H4 (cell line): ENCODE data around the gene IQCE. TPM values are rescaled to one million over a fixed set of nuclear protein-coding genes. Genes with fewer than 3 reads are reported as not detected.
A peak's percentile ranks its signal among the peaks of the same experiment; 100 is the strongest.
"Not testable (repeated sequence)": the region's sequence is repeated elsewhere in the genome, so short reads cannot be mapped to it uniquely, and the experiment has no call there.

Experiments
- DNase-seq: peaks from one replicate; pipeline ENCODE4 v3.0.0-alpha.2; 2015; ENCODE audit warnings: low spot score
- total RNA-seq: library from RNA; depleted of rRNA; stranded (reverse); fragments of >200 nt; shearing (Covaris generic); gene quantifications from 2 replicates; pipeline ENCODE4 v1.2.3, GENCODE V29; 2014

Gene IQCE
- total RNA-seq, 1 experiment from 2014 or later: 17.2 TPM

DNA sequence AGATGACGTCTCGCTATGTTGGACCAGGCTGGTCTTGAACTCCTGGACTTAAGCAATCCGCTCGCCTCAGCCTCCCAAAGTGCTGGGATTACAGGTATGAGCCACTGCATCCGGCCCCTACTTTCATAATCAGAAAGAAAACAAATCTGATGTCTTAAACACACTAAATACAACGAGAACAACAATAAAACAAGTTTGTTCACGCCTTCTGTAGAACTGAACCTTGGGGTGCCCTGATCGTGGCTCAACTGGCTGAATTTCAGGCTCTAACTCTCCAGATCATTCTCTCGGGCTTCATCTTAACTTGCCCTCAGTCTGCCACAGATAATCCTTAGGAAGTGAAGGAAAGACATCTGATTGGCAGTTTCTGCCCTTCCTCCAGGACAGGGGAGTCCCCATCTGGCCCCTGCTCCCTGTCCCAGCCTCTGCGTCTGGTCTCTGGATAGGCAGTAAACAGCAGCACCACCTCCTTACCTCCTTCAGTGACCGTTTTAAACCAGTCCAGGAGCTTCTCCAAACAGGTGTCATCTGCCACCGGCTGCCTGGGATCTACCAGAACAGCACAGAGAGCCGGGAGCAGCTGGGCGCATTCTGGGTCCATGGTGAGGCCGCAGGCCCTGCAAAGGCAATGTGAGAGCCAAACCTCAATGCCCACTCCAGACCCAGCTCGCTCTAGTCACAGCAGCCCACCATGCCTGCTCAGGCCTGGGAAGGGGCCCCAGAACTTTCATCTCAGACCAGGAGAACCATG is 4.8 kb upstream of the IQCE start:
- no peak for DNase-seq

DNA sequence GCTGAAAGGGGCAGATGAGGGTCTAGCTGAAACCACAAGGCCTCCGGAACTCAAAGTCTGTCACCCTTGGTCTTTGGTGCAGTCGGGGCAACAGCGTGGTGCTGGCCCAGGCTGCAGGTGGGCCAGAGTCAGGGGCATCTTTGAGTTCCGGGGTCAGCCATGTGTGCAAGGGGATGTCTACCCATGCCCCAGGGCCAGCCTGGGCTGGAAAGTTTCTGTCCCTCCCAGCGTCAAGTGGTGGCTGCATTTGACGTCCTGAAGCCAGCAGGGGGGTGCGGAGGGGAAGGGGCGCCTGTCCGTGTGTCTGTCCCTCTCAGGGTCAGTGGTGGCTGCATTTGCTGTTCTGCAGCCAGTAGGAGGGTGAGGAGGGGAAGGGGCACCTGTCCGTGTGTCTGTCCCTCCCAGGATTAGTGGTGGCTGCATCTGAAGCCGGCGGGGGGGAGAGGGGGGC is 4.1 kb upstream of the IQCE start:
- DNase-seq: peak; percentile 26

DNA sequence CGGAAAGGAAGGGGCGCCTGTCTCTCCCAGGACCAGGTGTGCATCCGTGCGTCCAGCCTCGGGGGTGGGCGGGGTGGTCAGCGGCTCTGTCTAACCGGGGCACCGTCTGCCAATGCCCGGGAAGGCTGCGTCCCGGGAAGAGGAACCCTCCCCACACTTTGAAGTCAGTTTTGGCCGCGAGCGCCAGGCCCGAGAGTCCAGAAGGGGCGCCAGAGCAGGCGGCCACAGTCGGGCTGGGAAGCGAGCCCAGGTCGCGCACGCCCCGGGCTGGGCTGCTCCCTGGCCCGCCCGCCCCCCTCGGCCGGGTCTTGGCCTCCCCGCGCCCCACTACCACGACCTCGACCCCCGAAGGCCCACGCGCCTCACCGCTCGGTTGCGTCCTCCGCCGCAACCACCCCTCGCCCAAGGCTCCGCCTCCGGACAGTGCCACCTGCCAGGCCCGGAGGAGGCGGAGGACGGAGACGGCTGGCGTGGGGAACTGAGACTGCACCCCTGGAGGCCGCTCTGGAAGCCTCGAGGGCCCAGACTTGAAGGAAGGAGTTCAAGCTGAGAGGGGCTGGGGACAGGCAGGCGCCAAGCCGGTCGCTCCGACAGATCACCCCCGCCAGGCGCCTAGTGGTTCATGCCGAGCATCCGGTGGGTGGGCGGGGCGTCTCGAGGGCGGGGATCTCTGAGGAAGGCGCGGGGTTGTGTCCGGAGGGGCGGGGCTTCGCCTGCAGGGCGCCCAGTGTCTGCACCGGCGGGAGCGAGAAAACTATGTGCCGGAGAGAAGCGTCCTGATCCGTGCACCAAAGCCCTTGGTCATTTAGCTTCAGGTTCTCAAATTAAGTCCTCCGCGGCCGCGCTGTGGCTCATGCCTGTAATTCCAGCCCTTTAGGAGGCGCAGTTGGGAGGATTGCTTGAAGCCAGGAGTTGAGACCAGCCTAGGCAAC is 3.4 kb upstream of the IQCE start, which contains the start of gene BRAT1:
Gene BRAT1, minus strand, starts transcription at position 404 of the 932 bp plus-strand sequence. CDS start 1,093 bp downstream, outside the sequence.
- peak; percentile 97 for DNase-seq

DNA sequence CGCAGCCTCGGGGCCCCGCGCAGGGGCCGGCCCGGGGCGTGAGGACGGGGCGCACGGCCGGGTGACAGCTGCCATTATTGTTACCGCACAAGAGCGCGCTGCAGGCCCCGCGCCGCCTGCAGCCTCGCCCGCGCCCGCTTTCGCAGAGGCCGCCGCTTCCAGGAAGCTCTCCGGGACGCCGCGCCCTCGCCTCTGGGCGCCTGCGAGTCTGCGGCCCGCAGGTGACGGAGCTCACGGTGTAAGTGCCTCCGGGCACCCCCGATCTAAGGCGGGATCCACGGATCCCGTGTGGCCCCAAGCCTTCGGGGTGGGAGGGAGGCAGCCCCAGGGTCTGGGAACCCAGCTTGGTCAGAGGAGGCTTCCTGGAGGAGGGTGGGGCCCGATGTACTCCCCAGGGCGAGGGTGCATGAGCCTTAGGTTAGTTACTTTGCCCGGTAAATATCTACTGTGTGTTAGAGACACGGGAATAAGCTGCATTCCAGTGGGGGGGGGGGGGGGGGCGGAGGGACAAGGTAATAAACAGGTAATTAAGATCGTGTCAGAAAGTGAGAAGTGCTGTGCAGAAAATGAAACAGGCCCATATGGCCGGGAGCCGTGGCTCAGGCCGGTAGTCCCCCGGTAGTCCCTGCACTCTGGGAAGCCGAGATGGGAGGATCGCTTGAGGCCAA is 638 bp downstream of the IQCE start:
- peak; percentile 27 for DNase-seq

DNA sequence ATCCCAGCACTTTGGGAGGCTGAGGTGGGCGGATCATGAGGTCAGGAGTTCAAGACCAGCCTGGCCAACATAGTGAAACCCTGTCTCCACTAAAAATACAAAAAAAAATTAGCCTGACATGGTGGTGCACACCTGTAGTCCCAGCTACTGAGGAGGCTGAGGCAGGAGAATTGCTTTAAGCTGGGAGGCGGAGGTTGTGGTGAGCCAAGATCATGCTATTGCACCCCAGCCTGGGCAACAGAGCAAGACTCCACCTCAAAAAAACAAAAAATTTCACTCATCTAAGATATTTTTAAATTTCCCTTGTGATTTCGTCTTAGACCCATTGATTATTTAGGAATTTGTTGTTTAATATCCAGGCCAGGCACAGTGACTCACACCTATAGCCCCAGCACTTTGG is 5.2 kb downstream of the IQCE start:
- DNase-seq: not testable (repeated sequence)

DNA sequence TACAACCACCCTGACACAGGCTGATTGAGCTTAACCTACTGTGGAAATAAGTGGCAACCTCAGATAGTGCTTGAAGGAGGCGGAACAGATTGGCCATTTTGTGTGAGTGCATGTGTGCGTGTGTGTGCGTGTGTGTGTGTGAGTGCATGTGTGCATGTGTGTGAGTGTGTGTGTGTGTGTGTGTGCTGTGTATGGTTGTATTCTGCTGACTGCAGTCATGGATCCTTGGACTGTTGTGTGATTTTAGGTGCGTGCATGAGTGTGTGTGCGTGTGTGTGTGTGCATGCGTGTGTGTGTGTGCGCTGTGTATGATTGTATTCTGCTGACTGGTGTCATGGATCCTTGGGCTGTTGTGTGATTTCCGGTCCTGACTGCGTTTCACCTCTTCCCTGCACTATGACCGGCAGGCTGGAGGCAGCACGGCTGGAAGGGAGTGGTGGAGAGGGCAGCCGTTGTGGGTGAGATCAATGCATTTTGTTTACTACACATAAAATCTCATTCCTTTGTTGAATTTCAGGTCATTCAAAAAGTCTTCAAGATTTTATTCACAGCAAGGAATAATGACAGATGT is 6.3 kb downstream of the IQCE start:
- peak; percentile 17 for DNase-seq

DNA sequence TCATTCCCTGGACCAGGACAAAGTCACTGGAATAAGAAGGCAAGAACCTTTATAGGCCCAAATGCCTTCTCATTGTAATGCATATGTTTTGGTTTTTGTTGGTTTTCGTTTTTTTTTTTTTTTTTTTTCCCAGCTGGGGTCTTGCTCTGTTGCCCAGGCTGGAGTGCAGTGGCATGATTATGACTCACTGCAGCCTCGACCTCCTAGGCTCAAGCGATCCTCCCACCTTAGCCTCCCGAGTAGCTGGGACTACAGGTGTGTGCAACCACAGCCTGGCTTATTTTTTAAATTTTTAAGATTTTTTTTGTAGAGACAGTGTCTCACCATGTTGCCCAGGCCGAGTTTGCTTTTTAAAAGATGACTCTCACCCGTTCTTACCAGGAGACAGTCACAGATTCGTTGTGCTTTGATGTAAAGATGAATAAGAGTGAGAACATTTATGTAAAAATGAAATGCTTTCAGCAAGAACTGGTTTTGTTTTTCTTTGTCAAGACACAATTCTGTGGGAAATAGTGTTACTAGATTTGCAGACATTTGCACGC is 7.6 kb downstream of the IQCE start:
- no peak for DNase-seq

DNA sequence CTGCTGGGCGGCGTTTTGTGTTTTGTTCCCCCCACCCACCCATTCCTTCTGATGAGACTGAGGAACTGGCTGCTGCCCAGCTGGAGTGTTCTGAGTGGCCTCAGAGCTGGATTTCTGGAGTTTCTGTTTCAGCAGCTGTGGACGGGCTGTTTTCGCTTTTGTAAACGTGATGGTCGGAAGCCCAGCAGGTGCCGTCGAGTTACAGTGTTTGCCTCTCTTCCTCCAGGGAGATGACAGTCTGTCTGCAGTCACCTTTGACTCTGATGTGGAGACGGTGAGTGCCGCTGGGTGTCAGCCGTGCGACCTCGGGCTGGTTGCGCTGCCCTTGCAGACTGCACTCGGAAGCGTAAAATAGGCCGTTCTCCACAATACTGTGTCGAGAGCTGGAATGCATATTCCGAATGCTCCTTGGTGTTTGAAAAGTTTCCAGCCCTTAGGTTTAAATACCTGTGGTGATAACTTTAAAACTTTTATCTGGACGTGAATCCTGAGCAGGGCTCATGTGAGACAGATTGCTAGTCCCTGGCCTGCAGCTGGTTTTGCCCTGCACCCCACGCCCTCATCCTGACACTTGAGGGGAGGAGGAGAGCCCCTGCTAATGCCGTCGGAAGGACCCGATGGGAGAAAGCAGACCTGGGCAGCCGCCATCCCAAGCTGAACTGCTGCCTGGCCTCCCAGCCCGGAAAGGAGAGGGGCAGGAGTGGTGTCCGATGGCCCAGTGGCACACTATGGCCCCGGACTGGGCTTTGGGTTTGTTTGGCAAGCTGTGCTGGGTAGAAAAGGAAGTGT is 8.3 kb downstream of the IQCE start:
- no peak for DNase-seq

DNA sequence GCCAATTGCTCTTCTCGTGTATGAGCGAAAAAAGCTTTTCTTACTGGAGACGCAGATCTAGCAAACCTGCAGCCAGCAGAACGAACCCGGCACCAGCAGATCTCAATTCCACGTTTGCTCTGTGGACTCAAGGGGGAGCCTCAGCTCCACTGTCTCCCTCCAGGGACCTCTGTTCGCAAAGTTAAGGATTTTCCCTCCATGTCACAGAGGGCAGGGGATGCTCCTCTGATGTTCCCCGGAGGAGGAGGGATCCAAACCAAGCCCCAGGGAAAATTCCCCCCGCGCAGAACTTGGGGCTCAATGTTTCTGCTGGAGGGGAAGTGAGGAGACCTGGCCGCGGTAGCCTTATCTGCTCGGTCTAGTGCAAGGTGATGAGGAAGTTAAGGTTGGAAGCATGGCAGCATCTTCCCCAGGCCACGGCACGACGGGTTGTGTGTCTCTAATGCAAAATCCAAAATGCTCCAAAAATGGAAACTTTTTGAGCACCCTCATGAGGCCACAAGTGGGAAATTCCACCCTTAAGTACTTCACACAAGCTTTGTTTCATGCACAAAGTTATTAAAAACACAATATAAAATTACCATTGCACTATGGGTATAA is 9.0 kb downstream of the IQCE start:
- no peak for DNase-seq

DNA sequence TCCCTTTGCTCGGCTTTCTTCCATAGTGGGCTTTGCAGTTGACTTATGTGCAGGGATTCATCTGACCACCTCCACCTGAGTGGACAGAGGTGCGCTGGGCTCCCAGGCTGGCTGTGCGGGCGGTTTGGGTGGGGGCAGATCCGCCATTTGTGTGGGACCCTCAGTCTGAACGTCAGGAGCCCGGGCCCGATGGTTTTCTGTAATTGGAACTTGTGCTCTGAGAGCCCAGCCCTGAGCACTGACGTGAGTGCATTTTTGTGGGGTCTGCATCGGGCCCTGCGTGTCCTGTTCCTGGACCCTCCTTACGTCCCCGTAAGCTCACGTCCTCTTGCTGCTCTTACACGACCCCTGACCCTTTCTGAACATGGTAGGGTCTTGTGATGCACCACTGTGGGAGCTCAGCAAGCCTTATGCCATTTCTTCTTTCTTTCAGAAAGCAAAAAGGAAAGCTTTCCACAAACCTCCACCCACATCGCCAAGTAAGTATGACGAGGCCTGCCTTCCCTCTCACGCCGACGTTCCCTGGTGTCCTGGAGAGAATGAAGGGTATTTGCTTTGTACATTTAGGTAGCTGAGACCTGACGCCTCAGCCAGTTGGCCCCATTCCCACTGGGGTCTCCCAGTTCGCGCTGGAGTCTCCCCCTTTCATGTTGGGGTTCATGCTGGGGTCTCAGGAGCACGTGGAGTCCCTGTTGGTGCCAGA is 9.9 kb downstream of the IQCE start:
- no peak for DNase-seq

DNA sequence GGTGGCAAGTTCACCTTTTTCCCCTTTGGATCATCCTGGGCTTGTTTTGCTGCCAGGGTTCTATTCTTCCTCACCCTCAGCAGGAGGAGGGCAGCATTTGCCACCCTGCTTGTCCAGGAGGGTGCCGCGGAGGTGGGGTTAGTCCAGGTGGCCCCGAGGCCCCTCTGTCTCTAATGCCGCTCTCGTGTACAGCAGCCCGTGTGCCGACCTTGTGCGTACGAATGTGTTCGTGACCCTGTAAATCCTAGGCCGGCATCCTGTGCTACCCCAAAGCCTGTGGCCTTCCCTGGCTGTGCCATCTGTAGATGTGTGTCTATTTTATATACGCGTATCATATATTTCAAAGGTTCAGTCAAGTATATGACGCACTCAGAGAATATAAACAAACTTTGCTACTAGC is 10.6 kb downstream of the IQCE start:
- no peak for DNase-seq

DNA sequence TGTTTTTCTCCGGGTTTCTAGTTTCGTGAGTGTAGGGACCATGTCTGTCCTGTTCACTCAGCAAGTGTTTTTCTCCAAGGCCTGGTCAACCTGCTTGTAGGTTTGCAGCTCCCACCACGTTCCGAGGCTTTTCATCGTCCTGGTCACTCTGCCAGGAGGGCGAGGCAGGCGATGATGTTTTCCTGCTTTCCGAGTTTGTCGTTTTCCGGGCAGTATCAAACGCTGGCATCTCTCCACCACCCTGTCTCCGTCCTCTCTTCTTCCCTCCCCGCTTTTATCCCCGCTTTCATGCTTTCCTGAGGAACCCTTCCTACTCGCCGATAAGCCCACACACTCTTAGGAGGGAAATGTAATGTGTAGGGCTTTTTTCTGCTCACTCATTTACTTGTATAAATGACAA is 11.2 kb downstream of the IQCE start:
- DNase-seq: no peak

DNA sequence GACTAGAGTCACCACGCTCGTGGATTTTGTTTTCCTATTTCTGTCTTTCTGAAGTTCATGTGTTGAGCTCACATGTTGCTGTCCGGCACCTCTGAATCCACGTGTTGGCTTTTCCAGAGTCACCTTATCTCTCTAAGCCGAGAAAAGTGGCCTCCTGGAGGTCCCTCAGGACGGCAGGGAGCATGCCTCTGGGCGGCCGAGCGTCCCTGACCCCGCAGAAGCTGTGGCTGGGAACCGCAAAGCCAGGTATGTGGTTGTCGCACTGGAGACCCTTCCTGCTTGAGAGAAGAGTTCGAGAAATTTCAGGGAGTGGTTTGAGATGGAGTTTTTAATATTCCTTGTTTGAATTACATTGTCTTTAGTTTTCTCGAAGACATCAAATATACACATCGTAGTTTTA is 12.6 kb downstream of the IQCE start:
- no peak for DNase-seq

DNA sequence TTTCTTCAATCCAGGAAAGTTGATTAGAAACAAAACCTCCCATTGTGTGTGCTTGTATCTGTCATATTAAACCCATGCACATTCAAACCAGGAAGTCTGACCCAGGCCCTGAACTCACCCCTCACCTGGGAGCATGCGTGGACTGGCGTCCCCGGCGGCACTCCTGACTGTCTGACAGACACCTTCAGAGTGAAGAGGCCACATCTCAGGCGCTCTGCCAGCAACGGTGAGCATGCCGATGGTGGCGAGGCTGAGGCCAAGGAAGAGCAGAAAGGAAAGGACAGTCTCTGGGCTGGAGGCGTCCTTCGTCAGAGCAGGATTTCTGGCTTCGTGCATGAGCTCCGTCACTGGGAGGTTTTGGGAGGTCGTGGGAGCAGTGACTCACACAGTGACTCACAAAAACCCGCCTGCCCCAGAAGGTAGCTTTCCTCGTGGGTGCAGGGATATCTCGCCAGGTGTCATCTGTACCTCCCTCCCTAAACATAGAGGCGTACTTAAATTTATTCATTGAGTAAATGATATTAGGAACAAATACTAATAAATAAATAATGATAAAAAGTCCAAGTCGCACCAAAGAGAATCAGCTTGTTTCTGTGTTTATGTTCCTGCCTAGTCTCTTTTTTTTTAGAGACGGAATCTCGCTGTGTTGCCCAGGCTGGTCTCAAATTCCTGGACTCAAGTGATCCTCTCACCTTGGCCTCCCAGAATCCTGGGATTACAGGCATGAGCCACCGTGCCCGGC is 13.5 kb downstream of the IQCE start:
- peak; percentile 61 for DNase-seq

DNA sequence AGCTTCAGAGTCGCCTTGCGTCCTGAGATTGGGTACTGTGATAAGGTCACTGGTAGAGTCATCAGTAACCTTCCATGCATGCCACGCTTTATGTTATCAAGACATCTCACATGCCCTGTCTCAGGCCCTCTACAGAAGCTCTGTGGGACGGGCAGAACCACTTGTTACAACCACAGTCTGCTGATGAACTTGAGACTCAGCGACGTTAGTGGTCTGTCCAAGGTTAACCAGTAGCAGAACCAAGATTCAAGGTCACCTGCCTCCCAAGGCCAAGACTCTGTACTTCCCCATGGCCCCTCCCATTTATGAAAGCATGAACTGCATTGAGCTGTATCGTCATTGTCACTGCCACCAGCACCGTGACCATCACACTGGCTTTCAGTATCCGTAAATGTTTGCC is 15.0 kb downstream of the IQCE start:
- DNase-seq: no peak

DNA sequence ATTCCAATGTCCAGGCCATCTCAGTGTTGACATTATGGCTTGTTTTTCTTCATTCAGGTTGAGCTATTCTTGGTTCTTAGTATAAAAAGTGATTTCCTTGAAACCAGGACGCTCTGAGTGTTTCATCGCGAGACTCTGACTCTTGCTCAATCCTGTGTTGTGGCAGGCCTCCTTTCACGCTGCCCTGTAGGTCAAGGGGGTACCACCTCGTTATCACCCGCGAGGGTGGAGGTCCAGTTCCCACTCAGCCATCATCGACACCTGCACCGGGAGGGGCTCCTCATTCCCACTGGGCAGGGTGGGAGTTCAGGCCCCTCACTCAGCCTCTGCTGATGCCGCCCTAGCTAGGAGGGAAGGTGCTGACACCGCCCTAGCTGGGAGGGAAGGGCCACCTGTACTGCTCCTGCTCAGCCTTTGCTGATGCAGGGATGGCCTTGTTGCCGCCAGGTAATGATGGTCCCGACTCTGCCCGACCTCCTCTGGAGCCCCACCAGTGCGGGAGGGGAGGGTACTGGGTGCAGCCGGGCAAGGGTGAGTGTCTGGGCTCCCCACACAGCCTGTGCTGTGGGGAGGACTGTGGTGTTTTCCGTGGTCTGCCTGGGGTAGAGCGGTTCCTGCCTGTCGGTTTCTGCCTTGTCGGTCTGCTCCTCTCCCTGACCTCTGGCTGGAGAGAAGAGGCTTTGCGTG is 16.4 kb downstream of the IQCE start:
- no peak for DNase-seq

DNA sequence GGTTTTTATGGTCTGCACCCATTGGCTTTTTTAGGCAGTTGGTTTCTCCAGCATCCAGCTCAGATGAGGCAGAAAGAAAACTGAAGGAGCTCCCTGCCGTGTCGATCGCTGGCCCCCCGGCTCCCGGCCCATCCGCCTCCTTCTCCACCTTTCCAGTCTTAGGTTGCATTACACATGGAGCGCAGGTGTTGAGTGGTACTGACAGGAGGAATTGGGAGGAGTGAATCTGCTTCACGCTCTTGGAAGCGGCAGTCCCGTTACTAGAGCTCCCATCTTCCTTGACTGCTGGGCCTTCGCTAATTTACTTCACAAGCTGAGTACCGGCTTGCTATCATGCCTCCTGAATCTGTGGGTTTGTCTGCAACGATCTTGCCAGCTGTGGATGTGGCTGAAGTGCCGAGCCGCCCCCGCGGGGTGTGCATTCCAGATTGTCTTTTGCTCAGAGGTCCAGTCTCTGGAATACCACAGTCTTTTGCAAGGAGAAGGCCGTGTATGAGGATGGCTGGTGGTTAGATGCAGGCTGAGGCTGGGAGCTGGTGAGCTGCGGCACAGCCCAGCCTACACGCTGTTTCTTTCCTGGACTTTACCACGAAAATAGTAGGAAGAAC is 17.1 kb downstream of the IQCE start:
- DNase-seq: no peak
